Measurements from ENCODE around the gene GORAB. TPM values are rescaled to one million over a fixed set of nuclear protein-coding genes. Genes with fewer than 3 reads are reported as not detected.
A peak's percentile ranks its signal among the peaks of the same experiment; 100 is the strongest.

The GORAB gene
- total and polyA plus RNA-seq, 2 of the 8 experiments (the other 6 are each of a cell fraction or from before 2014, with no cell fraction given): 4.0 to 9.6 TPM

GRCh38 chr1:170562646-170563338 lies 30.8 kb downstream of the GORAB start (continued):
- peak; percentile 97 for TF ChIP-seq JUND (IDR thresholded peaks at IDR 0.05; ENCODE audit: low read length)

Measured in H1 (cell line).